ENCODE measurements around the gene UHRF2.
"Not testable (repeated sequence)": the region's sequence is repeated elsewhere in the genome, so short reads cannot be mapped to it uniquely, and the experiment has no call there.

The UHRF2 gene

DNA sequence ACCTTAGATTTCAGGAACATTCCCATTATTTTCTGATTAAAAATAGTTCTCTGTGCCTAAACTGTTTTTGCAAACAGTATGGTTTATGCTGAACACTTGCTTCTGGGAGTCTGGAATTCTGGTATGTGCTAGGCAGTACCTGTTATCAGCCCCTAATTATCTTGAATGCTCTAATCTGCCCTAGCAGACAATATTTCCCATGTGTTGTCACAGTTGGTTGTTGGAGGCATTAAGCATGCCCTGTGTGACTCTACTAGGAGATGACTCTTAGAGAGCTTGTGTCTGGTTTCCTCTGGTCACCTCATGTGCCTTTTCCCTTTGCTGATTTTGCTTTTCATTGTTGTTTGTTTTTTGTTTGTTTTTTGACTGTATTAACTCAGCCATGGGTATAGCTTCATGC, 36.6 kb downstream of the UHRF2 start:
- no peaks in the 10 kb centered on the region for H3K27me3 ChIP-seq (ENCODE audit: insufficient read depth, low read length, poor library complexity, severe bottlenecking)
- no peak overlapping the region for H3K4me2 ChIP-seq (ENCODE audit: low read depth, low read length, poor library complexity, severe bottlenecking)
- H3K4me3 ChIP-seq (ENCODE audit: low read length, poor library complexity, severe bottlenecking) = no peak overlapping the region
- no peaks in the 10 kb centered on the region for H3F3A ChIP-seq (ENCODE audit: low read depth)
- H4K20me1 ChIP-seq (ENCODE audit: insufficient read depth, low read length, poor library complexity, severe bottlenecking) = peaks cover 58% of the 10 kb centered on the region
- H3K36me3 ChIP-seq (ENCODE audit: insufficient read depth, low read length) = peaks cover 8% of the 10 kb centered on the region; the same call in 1 of the 2 replicates
- no peaks in the 10 kb centered on the region for H3K9me3 ChIP-seq (ENCODE audit: insufficient read depth, low read depth, low read length)
- no peaks in the 10 kb centered on the region for H3K4me1 ChIP-seq (ENCODE audit: insufficient read depth, low read length, poor library complexity, severe bottlenecking)
- no peak overlapping the region for H2AFZ ChIP-seq (ENCODE audit: low read length)
- H3K9ac ChIP-seq (ENCODE audit: low read depth, low read length, poor library complexity, severe bottlenecking) = no peak overlapping the region
- H3K9me2 ChIP-seq (replicated peaks; ENCODE audit: low read depth, low read length) = no peaks in the 10 kb centered on the region
- H3K79me2 ChIP-seq (ENCODE audit: insufficient read depth, low read length) = peaks cover 98% of the 10 kb centered on the region
- TF ChIP-seq CTCF (conservative IDR thresholded peaks at IDR 0.05; ENCODE audit: low read length) (no peak), EZH2phosphoT487 (IDR thresholded peaks at IDR 0.05; ENCODE audit: borderline replicate concordance) (no peak)

- H3K4me1 ChIP-seq (ENCODE audit: insufficient read depth, low read length, poor library complexity, severe bottlenecking) = no peaks in the 10 kb centered on the region
- TF ChIP-seq EZH2phosphoT487 (IDR thresholded peaks at IDR 0.05; ENCODE audit: borderline replicate concordance) = no peak
- no peak for TF ChIP-seq CTCF (conservative IDR thresholded peaks at IDR 0.05; ENCODE audit: low read length)
- H3K27me3 ChIP-seq (ENCODE audit: insufficient read depth, low read length, poor library complexity, severe bottlenecking) = no peaks in the 10 kb centered on the region
- no peaks in the 10 kb centered on the region for H3K9me3 ChIP-seq (ENCODE audit: insufficient read depth, low read depth, low read length)
- no peak overlapping the region for H3K4me3 ChIP-seq (ENCODE audit: low read length, poor library complexity, severe bottlenecking)
- peaks cover 4% of the 10 kb centered on the region; the same call in 1 of the 2 replicates for H3K36me3 ChIP-seq (ENCODE audit: insufficient read depth, low read length)
- H3K9ac ChIP-seq (ENCODE audit: low read depth, low read length, poor library complexity, severe bottlenecking) = no peak overlapping the region
- peaks cover 66% of the 10 kb centered on the region for H4K20me1 ChIP-seq (ENCODE audit: insufficient read depth, low read length, poor library complexity, severe bottlenecking)
- H3K79me2 ChIP-seq (ENCODE audit: insufficient read depth, low read length) = peaks cover 98% of the 10 kb centered on the region
- no peaks in the 10 kb centered on the region for H3F3A ChIP-seq (ENCODE audit: low read depth)
- no peak overlapping the region for H3K4me2 ChIP-seq (ENCODE audit: low read depth, low read length, poor library complexity, severe bottlenecking)
- H3K9me2 ChIP-seq (replicated peaks; ENCODE audit: low read depth, low read length) = no peaks in the 10 kb centered on the region
- H2AFZ ChIP-seq (ENCODE audit: low read length) = no peak overlapping the region
Observed at GRCh38 chr9:6450641-6451375, 37.8 kb downstream of the UHRF2 start.

DNA sequence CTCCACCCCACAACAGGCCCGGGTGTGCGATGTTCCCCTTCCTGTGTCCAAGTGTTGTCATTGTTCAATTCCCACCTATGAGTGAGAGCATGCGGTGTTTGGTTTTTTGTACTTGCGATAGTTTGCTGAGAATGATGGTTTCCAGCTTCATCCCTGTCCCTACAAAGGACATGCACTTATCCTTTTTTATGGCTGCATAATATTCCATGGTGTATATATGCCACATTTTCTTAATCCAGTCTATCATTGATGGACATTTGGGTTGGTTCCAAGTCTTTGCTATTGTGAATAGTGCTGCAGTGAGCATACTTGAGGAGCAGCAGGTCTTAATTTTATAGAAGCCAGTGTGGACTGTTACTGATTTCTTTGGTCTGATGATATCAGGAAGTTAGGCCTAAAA, 42.3 kb downstream of the UHRF2 start:
- H3K9me2 ChIP-seq (replicated peaks; ENCODE audit: low read depth, low read length); H3K9ac ChIP-seq (ENCODE audit: low read depth, low read length, poor library complexity, severe bottlenecking); H3K4me2 ChIP-seq (ENCODE audit: low read depth, low read length, poor library complexity, severe bottlenecking); H3K4me1 ChIP-seq (ENCODE audit: insufficient read depth, low read length, poor library complexity, severe bottlenecking); H3K27me3 ChIP-seq (ENCODE audit: insufficient read depth, low read length, poor library complexity, severe bottlenecking); H2AFZ ChIP-seq (ENCODE audit: low read length); H3K9me3 ChIP-seq (ENCODE audit: insufficient read depth, low read depth, low read length); H3K4me3 ChIP-seq (ENCODE audit: low read length, poor library complexity, severe bottlenecking); H3F3A ChIP-seq (ENCODE audit: low read depth): not testable (repeated sequence)
- H3K79me2 ChIP-seq (ENCODE audit: insufficient read depth, low read length) = peaks cover 97% of the 10 kb centered on the region
- peaks cover 45% of the 10 kb centered on the region for H4K20me1 ChIP-seq (ENCODE audit: insufficient read depth, low read length, poor library complexity, severe bottlenecking)
- H3K36me3 ChIP-seq (ENCODE audit: insufficient read depth, low read length) = peaks cover 15% of the 10 kb centered on the region; the same call in 1 of the 2 replicates

GRCh38 chr9:6458704-6459103, 45.7 kb downstream of the UHRF2 start:
- not testable (repeated sequence) for H3F3A ChIP-seq (ENCODE audit: low read depth); H3K4me1 ChIP-seq (ENCODE audit: insufficient read depth, low read length, poor library complexity, severe bottlenecking); H2AFZ ChIP-seq (ENCODE audit: low read length); H3K9me2 ChIP-seq (replicated peaks; ENCODE audit: low read depth, low read length); H3K4me2 ChIP-seq (ENCODE audit: low read depth, low read length, poor library complexity, severe bottlenecking); H3K4me3 ChIP-seq (ENCODE audit: low read length, poor library complexity, severe bottlenecking); H3K9ac ChIP-seq (ENCODE audit: low read depth, low read length, poor library complexity, severe bottlenecking); H3K27me3 ChIP-seq (ENCODE audit: insufficient read depth, low read length, poor library complexity, severe bottlenecking); H3K9me3 ChIP-seq (ENCODE audit: insufficient read depth, low read depth, low read length)
- H3K79me2 ChIP-seq (ENCODE audit: insufficient read depth, low read length) = peaks cover 70% of the 10 kb centered on the region
- H3K36me3 ChIP-seq (ENCODE audit: insufficient read depth, low read length) = peaks cover 45% of the 10 kb centered on the region; the same call in 1 of the 2 replicates
- H4K20me1 ChIP-seq (ENCODE audit: insufficient read depth, low read length, poor library complexity, severe bottlenecking) = peaks cover 20% of the 10 kb centered on the region
